GM12878 (cell line): Measurements from ENCODE around the gene LRCH3. TPM values are rescaled to one million over a fixed set of nuclear protein-coding genes. Genes with fewer than 3 reads are reported as not detected.

Experiments
- ATAC-seq: fragments of 200-7000 bp; cut with Tn5 transposase; 3 replicates; pipeline ENCODE4 v1.9.1; 2020; ENCODE audit warnings: mild to moderate bottlenecking, moderate library complexity
- BruUV-seq: library from RNA; stranded (reverse); fragments of 400-500 nt; replicated peaks from 2 replicates; lab custom pipeline; 2021; lab: Mats Ljungman, UMichigan
- CTCF ChIA-PET: fragments of 300-600 bp; sonication (Branson Sonifier 250); formaldehyde crosslinking; extraction: SDS; loops from one replicate; lab custom pipeline; 2021; ENCODE audit warnings: inconsistent platforms; lab: Yijun Ruan, JAX
- POLR2A ChIA-PET: fragments of 350-600 bp; formaldehyde crosslinking; extraction: SDS; loops from one replicate; lab custom pipeline; 2021; ENCODE audit warnings: inconsistent platforms; lab: Charles Lee
- RAD21 ChIA-PET: fragments of 300-600 bp; sonication (Branson Sonifier 250); formaldehyde crosslinking; loops from one replicate; lab custom pipeline; 2023; ENCODE audit warnings: antibody characterized with exemption; ENCODE audit not compliant: unreplicated experiment; lab: Charles Lee
- SMC1A ChIA-PET: fragments of 300-600 bp; sonication (Branson Sonifier 250); formaldehyde crosslinking; loops from one replicate; lab custom pipeline; 2023; ENCODE audit not compliant: unreplicated experiment, uncharacterized antibody; lab: Charles Lee
- DNase-seq: peaks from one replicate; pipeline ENCODE4 v3.0.0-alpha.2; 2011; ENCODE audit warnings: low read depth, low spot score
- FAIRE-seq: peaks from 3 replicates; lab custom pipeline; 2011; peaks lifted over from hg19 to GRCh38; lab: Jason Lieb, UNC
- H2AFZ ChIP-seq: 2 replicates; pipeline ENCODE4 v1.6.0; 2011; ENCODE audit warnings: low read depth, low read length, control low read depth; ENCODE audit not compliant: control insufficient read depth
- H3K27ac ChIP-seq: 2 replicates; pipeline ENCODE4 v1.5.1; 2011; ENCODE audit warnings: control low read depth; ENCODE audit not compliant: control insufficient read depth, insufficient read depth
- H3K27me3 ChIP-seq, 2 experiments: replicated peaks in 1 of 2; 2 replicates each; pipeline versions ENCODE4 v1.6.0 to v1.6.1; 2011; ENCODE audit warnings: low read length in 1 of 2; ENCODE audit not compliant: control insufficient read depth in 2 of 2, insufficient read depth in 2 of 2
- H3K36me3 ChIP-seq, 2 experiments: 2 replicates each; pipeline ENCODE4 v1.5.1; 2011; ENCODE audit warnings: low read length in 1 of 2; ENCODE audit not compliant: control insufficient read depth in 2 of 2, insufficient read depth in 2 of 2
- H3K4me1 ChIP-seq: 2 replicates; pipeline ENCODE4 v1.6.1; 2011; ENCODE audit warnings: mild to moderate bottlenecking, low read length, moderate library complexity, mixed read lengths; ENCODE audit not compliant: control insufficient read depth, insufficient read depth
- H3K4me2 ChIP-seq: 2 replicates; pipeline ENCODE4 v1.6.0; 2011; ENCODE audit warnings: control low read depth; ENCODE audit not compliant: control insufficient read depth, insufficient read depth
- H3K4me3 ChIP-seq: fragments of 200-600 bp; sonication (generic); 2 replicates; pipeline ENCODE4 v1.5.1; 2016
- H3K79me2 ChIP-seq: 2 replicates; pipeline ENCODE4 v1.6.0; 2011; ENCODE audit warnings: low read length; ENCODE audit not compliant: control insufficient read depth, insufficient read depth
- H3K9ac ChIP-seq: 2 replicates; pipeline ENCODE4 v1.8.0; 2011; ENCODE audit warnings: low read length, control low read depth, mixed read lengths; ENCODE audit not compliant: control insufficient read depth, insufficient read depth
- H3K9me3 ChIP-seq: replicated peaks from 3 replicates; pipeline ENCODE4 v1.5.1; 2011; ENCODE audit warnings: mild to moderate bottlenecking, low read length; ENCODE audit not compliant: control insufficient read depth, insufficient read depth
- H4K20me1 ChIP-seq: 2 replicates; pipeline ENCODE4 v1.6.0; 2011; ENCODE audit not compliant: control insufficient read depth, insufficient read depth
- BCL11A ChIP-seq: IDR thresholded peaks from 2 replicates; pipeline ENCODE4 v1.6.1; 2011; ENCODE audit warnings: low read depth, low read length
- CBX5 ChIP-seq: sonication (generic); IDR thresholded peaks from 2 replicates; pipeline ENCODE4 v1.6.1; 2016; ENCODE audit warnings: low read depth, moderate library complexity, mild to moderate bottlenecking, inconsistent platforms
- DPF2 ChIP-seq: fragments of 450-650 bp; IDR thresholded peaks from 2 replicates; pipeline ENCODE4 v1.6.1; 2017; ENCODE audit warnings: mild to moderate bottlenecking
- ESRRA ChIP-seq: IDR thresholded peaks from 2 replicates; pipeline ENCODE4 v1.6.1; 2012; ENCODE audit warnings: mild to moderate bottlenecking, low read length, improper control_type of control experiment
- EZH2 ChIP-seq: IDR thresholded peaks from 2 replicates; pipeline ENCODE4 v1.6.1; 2012; ENCODE audit warnings: low read depth, mild to moderate bottlenecking, control low read depth, inconsistent platforms, low read length, borderline replicate concordance; ENCODE audit not compliant: control insufficient read depth
- FOXK2 ChIP-seq: fragments of 450-650 bp; IDR thresholded peaks from 2 replicates; pipeline ENCODE4 v1.6.1; 2017; ENCODE audit warnings: mild to moderate bottlenecking, moderate library complexity
- GABPA ChIP-seq: IDR thresholded peaks from 2 replicates; pipeline ENCODE4 v1.6.1; 2014; ENCODE audit warnings: antibody characterized with exemption, low read depth, mild to moderate bottlenecking, inconsistent platforms
- HDGF ChIP-seq: fragments of 450-650 bp; IDR thresholded peaks from 2 replicates; pipeline ENCODE4 v1.6.1; 2016; ENCODE audit warnings: antibody characterized with exemption
- NBN ChIP-seq: fragments of 450-650 bp; IDR thresholded peaks from 2 replicates; pipeline ENCODE4 v1.6.1; 2016
- NFYB ChIP-seq: IDR thresholded peaks from 2 replicates; pipeline ENCODE4 v1.6.1; 2011; ENCODE audit warnings: low read depth, mild to moderate bottlenecking, low read length, improper control_type of control experiment, moderate library complexity; ENCODE audit not compliant: insufficient read depth
- NR2F1 ChIP-seq: fragments of 450-650 bp; conservative IDR thresholded peaks from 2 replicates; pipeline ENCODE4 v1.6.1; 2017; ENCODE audit warnings: mild to moderate bottlenecking
- PML ChIP-seq: IDR thresholded peaks from 2 replicates; pipeline ENCODE4 v1.6.1; 2012; ENCODE audit warnings: low read length, inconsistent platforms
- POU2F2 ChIP-seq: IDR thresholded peaks from 3 replicates; pipeline ENCODE4 v1.6.1; 2011; ENCODE audit warnings: low read depth, mild to moderate bottlenecking, low read length, borderline replicate concordance
- RAD51 ChIP-seq: fragments of 450-650 bp; IDR thresholded peaks from 2 replicates; pipeline ENCODE4 v1.6.1; 2016; ENCODE audit warnings: moderate library complexity, mild to moderate bottlenecking, inconsistent platforms
- SIX5 ChIP-seq: IDR thresholded peaks from 2 replicates; pipeline ENCODE4 v1.6.1; 2011; ENCODE audit warnings: mild to moderate bottlenecking, low read depth, low read length, moderate library complexity; ENCODE audit not compliant: severe bottlenecking
- ZNF622 ChIP-seq: fragments of 450-650 bp; IDR thresholded peaks from 2 replicates; pipeline ENCODE4 v1.6.1; 2017; ENCODE audit warnings: mild to moderate bottlenecking, inconsistent platforms
- WGBS: methylation state at CpG from one replicate; pipeline ENCODE4 v1.1.6; 2016; ENCODE audit warnings: low lambda C conversion rate; ENCODE audit not compliant: insufficient replicate concordance, insufficient coverage; ENCODE audit errors: missing lambda C conversion rate; 5-methylcytosine and 5-hydroxymethylcytosine counted together
- in situ Hi-C: fragments of 300-500 bp; cut with MboI; formaldehyde crosslinking; loops from 9 replicates; pipeline ENCODE4 v1.14.3; 2018; ENCODE audit warnings: mixed read lengths
- intact Hi-C: fragments of 100-400 bp; cut with micrococcal nuclease; formaldehyde crosslinking; loops from one replicate; pipeline ENCODE4 v1.14.2; 2022; ENCODE audit not compliant: unreplicated experiment
- polyA plus RNA-seq, 11 experiments: library from polyadenylated mRNA; depleted of rRNA in 4 of 11; unstranded in 6 of 11; stranded (reverse) in 5 of 11; fragments of >200 nt; fragmentation: Nextera tagmentation in 4 of 11; fragmentation: Illumina TruSeq in 1 of 11; extraction: Ambion mirVana in 4 of 11; extraction: Trizol in 1 of 11; gene quantifications; 1 replicate in 1 of 11; 2 replicates in 10 of 11; pipeline versions ENCODE4 v1.2.1 to v1.2.3, GENCODE V29; 2011 to 2016; ENCODE audit warnings: inconsistent platforms in 2 of 11, missing spikeins in 2 of 11, low read depth in 1 of 11
- total RNA-seq, 4 experiments: library from RNA; depleted of rRNA in 3 of 4; stranded (reverse); fragments of >200 nt in 3 of 4; fragmentation: Illumina TruSeq in 1 of 4; extraction: Trizol in 1 of 4; gene quantifications; 2 replicates each; pipeline versions ENCODE4 v1.2.1 to v1.2.3, GENCODE V29; 2013 to 2021
- TF ChIP-seq, protein P1 (sequence below): IDR thresholded peaks from 2 replicates; pipeline ENCODE4 v1.6.1; 2011; ENCODE audit warnings: borderline replicate concordance, low read depth, mild to moderate bottlenecking, moderate library complexity, mixed read lengths, low read length; ENCODE audit not compliant: insufficient read depth; ENCODE audit errors: extremely low read length
- TF ChIP-seq, protein P2 (sequence below): fragments of 450-650 bp; IDR thresholded peaks from 2 replicates; pipeline ENCODE4 v1.6.1; 2017; ENCODE audit warnings: borderline replicate concordance
- TF ChIP-seq, protein P3 (sequence below): IDR thresholded peaks from 2 replicates; pipeline ENCODE4 v1.6.1; 2011; ENCODE audit warnings: low read depth, low read length, improper control_type of control experiment, borderline replicate concordance
- TF ChIP-seq, protein P4 (sequence below): fragments of 450-650 bp; IDR thresholded peaks from 2 replicates; pipeline ENCODE4 v1.6.1; 2017; ENCODE audit warnings: mild to moderate bottlenecking, moderate library complexity

Gene LRCH3
- total and polyA plus RNA-seq, 10 of the 15 experiments (the other 5 are each of a cell fraction or from before 2014, with no cell fraction given) = 3.9 to 136 (median 40.6) TPM

DNA sequence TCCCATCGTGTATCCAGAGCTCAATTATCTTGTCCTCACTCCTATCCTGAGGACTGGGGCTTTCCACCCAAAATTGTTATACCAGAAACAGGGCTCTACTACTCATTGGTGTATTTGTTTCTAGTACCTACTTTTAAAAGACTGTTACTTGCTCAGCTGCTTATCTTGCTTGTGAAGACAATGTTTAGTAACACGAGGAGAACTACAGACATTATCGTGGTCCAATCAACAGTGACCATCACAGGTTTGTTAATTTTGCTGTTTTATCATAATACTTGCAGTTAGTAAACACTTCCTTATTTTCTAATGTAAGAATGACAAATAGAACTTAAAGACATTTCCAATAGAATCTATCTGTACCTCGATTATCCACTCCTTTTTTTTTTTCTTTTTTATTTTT, 13.5 kb downstream of the LRCH3 start:
- BruUV-seq = no TSS peak
- POLR2A ChIA-PET = no interaction called here
- intact Hi-C loops (no loop called here), in situ Hi-C loops (no loop called here)
- CTCF ChIA-PET = interaction anchor here (1.2 to 4.8 kb wide), 2 partner anchors 15 to 20 kb away, joined by 3 to 32 read pairs; no protein-coding TSS in a partner anchor
- DNase-seq (no peak), FAIRE-seq (no peak), ATAC-seq (no peak)
- TF ChIP-seq, protein P1, sequence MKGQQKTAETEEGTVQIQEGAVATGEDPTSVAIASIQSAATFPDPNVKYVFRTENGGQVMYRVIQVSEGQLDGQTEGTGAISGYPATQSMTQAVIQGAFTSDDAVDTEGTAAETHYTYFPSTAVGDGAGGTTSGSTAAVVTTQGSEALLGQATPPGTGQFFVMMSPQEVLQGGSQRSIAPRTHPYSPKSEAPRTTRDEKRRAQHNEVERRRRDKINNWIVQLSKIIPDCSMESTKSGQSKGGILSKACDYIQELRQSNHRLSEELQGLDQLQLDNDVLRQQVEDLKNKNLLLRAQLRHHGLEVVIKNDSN = no peak
- TF ChIP-seq ZNF622 (no peak), NFYB (no peak), BCL11A (no peak), POU2F2 (no peak), FOXK2 (no peak), ESRRA (no peak), SIX5 (no peak), HDGF (no peak), DPF2 (no peak), NBN (no peak), NR2F1 (no peak), EZH2 (no peak), RAD51 (no peak), CBX5 (no peak), GABPA (no peak), PML (no peak)
- TF ChIP-seq, protein P2, sequence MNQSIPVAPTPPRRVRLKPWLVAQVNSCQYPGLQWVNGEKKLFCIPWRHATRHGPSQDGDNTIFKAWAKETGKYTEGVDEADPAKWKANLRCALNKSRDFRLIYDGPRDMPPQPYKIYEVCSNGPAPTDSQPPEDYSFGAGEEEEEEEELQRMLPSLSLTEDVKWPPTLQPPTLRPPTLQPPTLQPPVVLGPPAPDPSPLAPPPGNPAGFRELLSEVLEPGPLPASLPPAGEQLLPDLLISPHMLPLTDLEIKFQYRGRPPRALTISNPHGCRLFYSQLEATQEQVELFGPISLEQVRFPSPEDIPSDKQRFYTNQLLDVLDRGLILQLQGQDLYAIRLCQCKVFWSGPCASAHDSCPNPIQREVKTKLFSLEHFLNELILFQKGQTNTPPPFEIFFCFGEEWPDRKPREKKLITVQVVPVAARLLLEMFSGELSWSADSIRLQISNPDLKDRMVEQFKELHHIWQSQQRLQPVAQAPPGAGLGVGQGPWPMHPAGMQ = no peak
- TF ChIP-seq, protein P3, sequence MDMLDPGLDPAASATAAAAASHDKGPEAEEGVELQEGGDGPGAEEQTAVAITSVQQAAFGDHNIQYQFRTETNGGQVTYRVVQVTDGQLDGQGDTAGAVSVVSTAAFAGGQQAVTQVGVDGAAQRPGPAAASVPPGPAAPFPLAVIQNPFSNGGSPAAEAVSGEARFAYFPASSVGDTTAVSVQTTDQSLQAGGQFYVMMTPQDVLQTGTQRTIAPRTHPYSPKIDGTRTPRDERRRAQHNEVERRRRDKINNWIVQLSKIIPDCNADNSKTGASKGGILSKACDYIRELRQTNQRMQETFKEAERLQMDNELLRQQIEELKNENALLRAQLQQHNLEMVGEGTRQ = no peak
- TF ChIP-seq, protein P4, sequence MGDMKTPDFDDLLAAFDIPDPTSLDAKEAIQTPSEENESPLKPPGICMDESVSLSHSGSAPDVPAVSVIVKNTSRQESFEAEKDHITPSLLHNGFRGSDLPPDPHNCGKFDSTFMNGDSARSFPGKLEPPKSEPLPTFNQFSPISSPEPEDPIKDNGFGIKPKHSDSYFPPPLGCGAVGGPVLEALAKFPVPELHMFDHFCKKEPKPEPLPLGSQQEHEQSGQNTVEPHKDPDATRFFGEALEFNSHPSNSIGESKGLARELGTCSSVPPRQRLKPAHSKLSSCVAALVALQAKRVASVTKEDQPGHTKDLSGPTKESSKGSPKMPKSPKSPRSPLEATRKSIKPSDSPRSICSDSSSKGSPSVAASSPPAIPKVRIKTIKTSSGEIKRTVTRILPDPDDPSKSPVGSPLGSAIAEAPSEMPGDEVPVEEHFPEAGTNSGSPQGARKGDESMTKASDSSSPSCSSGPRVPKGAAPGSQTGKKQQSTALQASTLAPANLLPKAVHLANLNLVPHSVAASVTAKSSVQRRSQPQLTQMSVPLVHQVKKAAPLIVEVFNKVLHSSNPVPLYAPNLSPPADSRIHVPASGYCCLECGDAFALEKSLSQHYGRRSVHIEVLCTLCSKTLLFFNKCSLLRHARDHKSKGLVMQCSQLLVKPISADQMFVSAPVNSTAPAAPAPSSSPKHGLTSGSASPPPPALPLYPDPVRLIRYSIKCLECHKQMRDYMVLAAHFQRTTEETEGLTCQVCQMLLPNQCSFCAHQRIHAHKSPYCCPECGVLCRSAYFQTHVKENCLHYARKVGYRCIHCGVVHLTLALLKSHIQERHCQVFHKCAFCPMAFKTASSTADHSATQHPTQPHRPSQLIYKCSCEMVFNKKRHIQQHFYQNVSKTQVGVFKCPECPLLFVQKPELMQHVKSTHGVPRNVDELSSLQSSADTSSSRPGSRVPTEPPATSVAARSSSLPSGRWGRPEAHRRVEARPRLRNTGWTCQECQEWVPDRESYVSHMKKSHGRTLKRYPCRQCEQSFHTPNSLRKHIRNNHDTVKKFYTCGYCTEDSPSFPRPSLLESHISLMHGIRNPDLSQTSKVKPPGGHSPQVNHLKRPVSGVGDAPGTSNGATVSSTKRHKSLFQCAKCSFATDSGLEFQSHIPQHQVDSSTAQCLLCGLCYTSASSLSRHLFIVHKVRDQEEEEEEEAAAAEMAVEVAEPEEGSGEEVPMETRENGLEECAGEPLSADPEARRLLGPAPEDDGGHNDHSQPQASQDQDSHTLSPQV = no peak
- H3K79me2 ChIP-seq = peaks cover 70% of the 10 kb centered on the region
- H3K27me3 ChIP-seq = no peaks in the 10 kb centered on the region
- WGBS = 75% methylated on average over 4 of the region's 4 CpGs
- no peak overlapping the region for H3K27ac ChIP-seq
- H3K4me1 ChIP-seq = peaks cover 32% of the 10 kb centered on the region
- H3K4me3 ChIP-seq = no peak overlapping the region
- SMC1A ChIA-PET = no interaction called here
- no peak overlapping the region for H3K4me2 ChIP-seq
- H4K20me1 ChIP-seq = no peaks in the 10 kb centered on the region
- RAD21 ChIA-PET = interaction anchor here (1.0 to 5.6 kb wide), 3 partner anchors 11 to 69 kb away, joined by 3 to 34 read pairs (median 5); no protein-coding TSS in a partner anchor
- H3K9me3 ChIP-seq = no peaks in the 10 kb centered on the region
- no peak overlapping the region for H3K9ac ChIP-seq
- H3K36me3 ChIP-seq = no peaks in the 10 kb centered on the region; a peak in 1 of 4 replicates
- no peak overlapping the region for H2AFZ ChIP-seq
